CD4-positive, alpha-beta T cell treated with Interleukin-17A for 1 hour (primary cell): ENCODE results near the gene ABCB1.
"Not testable (repeated sequence)": the region's sequence is repeated elsewhere in the genome, so short reads cannot be mapped to it uniquely, and the experiment has no call there.

Experiments
- DNase-seq: peaks from one replicate; pipeline ENCODE4 v3.0.0-alpha.2; 2020

The ABCB1 gene

DNA sequence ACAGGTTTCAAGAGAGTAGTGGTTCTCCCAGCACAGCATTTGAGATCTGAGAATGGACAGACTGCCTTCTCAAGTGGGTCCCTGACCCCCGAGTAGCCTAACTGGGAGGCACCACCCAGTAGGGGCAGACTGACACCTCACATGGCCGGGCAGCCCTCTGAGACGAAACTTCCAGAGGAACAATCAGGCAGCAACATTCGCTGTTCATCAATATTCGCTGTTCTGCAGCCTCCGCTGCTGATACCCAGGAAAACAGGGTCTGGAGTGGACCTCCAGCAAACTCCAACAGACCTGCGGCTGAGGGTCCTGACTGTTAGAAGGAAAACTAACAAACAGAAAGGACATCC is 135.2 kb downstream of the ABCB1 start:
- DNase-seq = not testable (repeated sequence)

DNA sequence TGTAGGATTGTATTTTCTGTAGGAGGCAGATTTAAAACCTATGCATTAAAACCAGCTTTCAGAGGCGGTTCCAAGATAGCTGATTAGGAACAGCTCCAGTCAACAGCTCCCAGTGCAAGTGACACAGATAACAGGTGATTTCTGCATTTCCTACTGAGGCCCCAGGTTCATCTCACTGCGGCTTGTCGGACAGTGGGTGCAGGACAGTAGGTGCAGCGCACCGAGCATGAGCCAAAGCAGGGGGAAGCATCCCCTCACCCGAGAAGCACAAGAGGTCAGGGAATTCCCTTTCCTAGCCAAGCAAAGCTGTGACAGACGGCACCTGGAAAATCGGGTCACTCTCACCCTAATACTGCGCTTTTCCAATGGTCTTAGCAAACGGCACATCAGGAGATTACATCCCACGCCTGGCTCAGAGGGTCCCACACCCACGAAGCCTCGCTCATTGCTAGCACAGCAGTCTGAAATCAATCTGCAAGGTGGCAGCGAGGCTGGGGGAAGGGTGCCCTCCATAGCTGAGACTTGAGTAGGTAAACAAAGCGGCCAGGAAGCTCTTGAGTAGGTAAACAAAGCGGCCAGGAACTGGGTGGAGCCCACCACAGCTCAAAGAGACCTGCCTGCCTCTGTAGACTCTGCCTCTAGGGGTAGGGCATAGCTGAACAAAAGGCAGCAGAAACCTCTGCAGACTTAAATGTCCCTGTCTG is 135.7 kb downstream of the ABCB1 start:
- not testable (repeated sequence) for DNase-seq

DNA sequence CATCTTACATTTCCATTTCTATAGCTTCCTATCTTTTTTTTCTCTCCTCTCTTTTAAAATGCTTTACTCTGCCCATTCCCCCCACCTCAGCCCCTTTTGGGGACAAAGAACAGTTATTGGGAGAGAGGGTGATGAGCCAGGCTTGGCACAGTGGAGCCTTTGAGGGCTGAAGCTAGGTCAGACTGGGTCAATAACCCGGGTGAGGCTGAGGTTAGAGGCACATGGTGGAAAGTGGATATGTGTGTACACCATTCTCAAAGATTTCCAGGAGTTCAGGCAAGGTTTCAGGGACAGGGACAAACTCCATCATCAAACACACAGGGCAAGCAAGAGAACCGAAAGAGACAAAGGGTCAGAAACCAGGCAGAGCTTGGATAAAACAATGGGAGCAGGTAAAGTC is 136.7 kb downstream of the ABCB1 start:
- DNase-seq = no peak

DNA sequence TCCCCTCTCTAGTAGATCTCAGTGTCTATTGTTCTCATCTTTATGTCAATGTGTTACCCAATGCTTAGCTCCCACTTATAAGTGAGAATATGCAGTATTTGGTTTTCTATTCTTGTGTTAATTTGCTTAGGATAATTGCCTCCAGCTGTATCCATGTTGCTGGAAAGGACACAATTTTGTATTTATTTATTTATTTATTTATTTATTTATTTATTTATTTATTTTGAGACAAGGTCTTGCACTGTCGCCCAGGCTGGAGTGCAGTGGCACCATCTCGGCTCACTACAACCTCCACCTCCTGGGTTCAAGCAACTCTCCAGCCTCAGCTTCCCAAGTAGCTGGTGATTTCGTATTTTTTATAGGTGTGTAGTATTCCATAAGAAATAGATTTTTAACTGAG is 140.2 kb downstream of the ABCB1 start:
- DNase-seq = not testable (repeated sequence)

DNA sequence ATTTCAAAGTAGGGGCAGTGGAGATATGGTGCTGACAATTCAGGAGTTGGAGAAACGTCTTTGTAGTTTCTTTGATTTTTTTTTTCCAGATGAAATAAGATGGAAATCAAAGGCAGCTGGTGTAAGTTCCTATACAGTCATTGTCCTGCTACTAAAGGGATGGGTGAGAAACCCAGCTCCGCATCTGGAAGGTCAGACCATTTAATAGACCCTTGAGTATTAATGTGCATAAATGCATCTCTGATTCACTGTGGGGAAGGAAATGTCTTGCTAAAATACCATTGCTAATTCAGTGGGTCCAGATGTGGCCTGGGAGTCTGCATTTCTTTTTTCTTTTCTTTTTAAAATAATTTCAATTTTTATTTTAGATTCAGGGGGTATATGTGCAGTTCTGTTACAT is 140.7 kb downstream of the ABCB1 start:
- DNase-seq = no peak

DNA sequence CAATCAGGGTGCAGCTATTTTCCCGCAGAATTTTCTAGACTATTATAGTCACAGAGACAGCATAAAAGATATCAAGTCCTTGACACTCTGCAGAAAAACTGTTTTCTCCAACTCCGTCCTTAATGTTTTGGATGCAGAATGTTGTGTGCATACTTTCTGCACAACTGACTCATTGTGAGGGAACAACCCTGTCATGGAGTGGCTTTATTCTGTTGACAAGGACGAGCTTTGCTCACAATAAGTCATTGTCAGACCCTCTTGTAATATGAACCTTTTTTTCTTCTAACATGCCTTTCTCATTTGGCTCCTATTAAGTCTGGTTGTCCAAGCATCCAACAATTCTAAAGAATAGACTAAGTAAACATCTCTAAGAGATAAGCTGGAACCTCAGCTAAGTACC is 142.5 kb downstream of the ABCB1 start:
- no peak for DNase-seq

DNA sequence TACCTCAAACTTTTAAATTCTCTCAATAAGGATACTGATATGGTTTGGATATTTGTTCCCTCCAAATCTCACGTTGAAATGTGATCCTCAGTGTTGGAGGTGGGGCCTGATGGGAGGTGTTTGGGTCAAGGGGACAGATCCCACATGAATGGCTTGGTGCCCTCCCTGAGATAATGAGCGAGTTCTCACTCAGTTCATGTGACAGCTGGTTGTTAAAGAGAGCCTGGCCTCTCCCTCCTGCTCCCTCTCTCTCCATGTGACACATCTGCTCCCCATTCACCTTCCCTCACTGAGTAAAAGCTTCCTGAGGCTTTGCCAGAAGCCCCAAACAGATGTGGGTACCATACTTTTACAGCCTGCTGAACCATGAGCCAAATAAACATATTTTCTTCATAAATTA is 144.4 kb downstream of the ABCB1 start:
- DNase-seq = no peak
